ENCODE measurements around the gene METTL22.

GRCh38 chr16:8627456-8627855 lies 6.0 kb downstream of the METTL22 start:
- TF ChIP-seq CTCF (IDR thresholded peaks at IDR 0.05 in 8 of 11, conservative IDR thresholded peaks at IDR 0.05 in 3 of 11) (no peak), POLR2A (IDR thresholded peaks at IDR 0.05) (no peak)
